CD4-positive, alpha-beta T cell treated with Interleukin-2 at 100 ng/mL for 4 hours (primary cell): ENCODE results near the gene BANP.

Experiments
- DNase-seq: peaks from one replicate; pipeline ENCODE4 v3.0.0-alpha.2; 2020; ENCODE audit warnings: low spot score

The BANP gene

GRCh38 chr16:88121886-88122580 lies 170.8 kb downstream of the BANP start:
- DNase-seq = no peak
